AG04449 (cell line): ENCODE results near the gene CD6.
"Not testable (repeated sequence)": the region's sequence is repeated elsewhere in the genome, so short reads cannot be mapped to it uniquely, and the experiment has no call there.

Experiments used
- CTCF ChIA-PET: fragments of 350-600 bp; formaldehyde crosslinking; extraction: SDS; loops from one replicate; lab custom pipeline; 2021; ENCODE audit warnings: antibody characterized with exemption; lab: Yijun Ruan, JAX
- POLR2A ChIA-PET: fragments of 400-600, 350-600 bp; formaldehyde crosslinking; extraction: SDS; loops from one replicate; lab custom pipeline; 2020; ENCODE audit warnings: antibody characterized with exemption, inconsistent platforms; lab: Yijun Ruan, JAX
- DNase-seq: peaks from one replicate; pipeline ENCODE4 v3.0.0-alpha.2; 2010; ENCODE audit warnings: low read depth, low spot score
- H3K4me3 ChIP-seq: 2 replicates; pipeline ENCODE4 v1.5.1; 2011; ENCODE audit warnings: low read depth, mild to moderate bottlenecking, control low read depth, low read length
- TF ChIP-seq, protein P1 (sequence below): IDR thresholded peaks from one replicate; pipeline ENCODE4 v1.5.1; 2011; ENCODE audit warnings: mild to moderate bottlenecking, moderate library complexity, low read length, control low read depth, inconsistent platforms; ENCODE audit not compliant: insufficient read depth; ENCODE audit errors: missing control alignments

CD6 gene

DNA sequence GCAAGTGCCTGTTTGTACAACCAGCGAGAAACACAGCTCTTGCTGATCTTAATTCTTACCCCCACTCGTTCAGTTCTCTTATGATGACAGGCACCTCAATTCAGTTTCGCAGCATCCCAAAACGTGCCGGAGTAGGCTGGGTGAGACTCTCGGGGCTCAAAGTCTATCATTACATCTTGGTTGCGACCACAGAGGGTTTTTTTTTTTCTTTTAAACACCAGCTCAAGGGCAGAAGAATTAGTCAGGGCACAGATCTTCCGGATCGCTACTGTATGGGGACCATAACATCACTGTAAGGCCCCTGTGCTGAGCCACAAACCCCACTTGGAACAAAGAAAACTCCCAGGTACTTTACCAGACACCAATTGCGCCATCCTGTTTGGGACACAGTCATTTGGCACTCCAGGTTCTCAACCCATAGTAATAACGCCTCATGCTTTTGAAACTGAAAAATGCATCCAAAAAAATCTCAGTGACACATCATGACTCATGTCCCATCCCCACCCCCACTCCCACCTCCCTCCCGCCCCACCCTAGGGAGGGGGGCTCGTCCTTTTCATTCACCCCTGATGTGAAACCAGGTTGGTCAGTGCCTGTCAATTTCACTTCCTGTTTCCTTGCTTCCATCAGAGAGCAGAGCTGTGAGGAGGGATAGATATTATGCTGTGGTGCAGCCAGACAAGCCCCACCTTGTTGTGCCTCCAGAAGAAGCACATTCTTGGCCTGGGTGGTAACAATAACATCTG is 89.8 kb downstream of the CD6 start:
- no peak overlapping the region for H3K4me3 ChIP-seq
- TF ChIP-seq, protein P1, sequence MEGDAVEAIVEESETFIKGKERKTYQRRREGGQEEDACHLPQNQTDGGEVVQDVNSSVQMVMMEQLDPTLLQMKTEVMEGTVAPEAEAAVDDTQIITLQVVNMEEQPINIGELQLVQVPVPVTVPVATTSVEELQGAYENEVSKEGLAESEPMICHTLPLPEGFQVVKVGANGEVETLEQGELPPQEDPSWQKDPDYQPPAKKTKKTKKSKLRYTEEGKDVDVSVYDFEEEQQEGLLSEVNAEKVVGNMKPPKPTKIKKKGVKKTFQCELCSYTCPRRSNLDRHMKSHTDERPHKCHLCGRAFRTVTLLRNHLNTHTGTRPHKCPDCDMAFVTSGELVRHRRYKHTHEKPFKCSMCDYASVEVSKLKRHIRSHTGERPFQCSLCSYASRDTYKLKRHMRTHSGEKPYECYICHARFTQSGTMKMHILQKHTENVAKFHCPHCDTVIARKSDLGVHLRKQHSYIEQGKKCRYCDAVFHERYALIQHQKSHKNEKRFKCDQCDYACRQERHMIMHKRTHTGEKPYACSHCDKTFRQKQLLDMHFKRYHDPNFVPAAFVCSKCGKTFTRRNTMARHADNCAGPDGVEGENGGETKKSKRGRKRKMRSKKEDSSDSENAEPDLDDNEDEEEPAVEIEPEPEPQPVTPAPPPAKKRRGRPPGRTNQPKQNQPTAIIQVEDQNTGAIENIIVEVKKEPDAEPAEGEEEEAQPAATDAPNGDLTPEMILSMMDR = no peak
- ChIA-PET CTCF (no interaction called here), POLR2A (no interaction called here)
- no peak for DNase-seq

- no peak for DNase-seq
- TF ChIP-seq, protein P1 = no peak
- CTCF ChIA-PET = no interaction called here
- POLR2A ChIA-PET = no interaction called here
- H3K4me3 ChIP-seq = no peak overlapping the region
Observed at GRCh38 chr11:61062181-61062930, 90.9 kb downstream of the CD6 start.

DNA sequence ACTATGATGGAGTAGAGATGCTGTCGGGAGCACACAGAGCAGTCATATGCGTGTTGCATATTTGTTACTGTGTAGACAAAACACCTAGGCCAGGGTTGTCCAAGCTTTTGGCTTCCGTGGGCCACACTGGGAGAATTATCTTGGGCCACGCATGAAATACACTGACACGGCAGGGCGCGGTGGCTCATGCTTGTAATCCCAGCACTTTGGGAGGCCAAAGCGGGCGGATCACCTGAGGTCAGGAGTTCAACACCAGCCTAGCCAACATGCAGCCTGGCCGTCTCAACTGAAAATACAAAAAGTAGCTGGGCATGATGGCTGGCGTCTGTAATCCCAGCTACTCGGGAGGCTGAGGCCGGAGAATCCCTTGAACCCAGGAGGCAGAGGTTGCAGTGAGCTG is 93.8 kb downstream of the CD6 start:
- H3K4me3 ChIP-seq, DNase-seq, CTCF ChIA-PET, POLR2A ChIA-PET: not testable (repeated sequence)

DNA sequence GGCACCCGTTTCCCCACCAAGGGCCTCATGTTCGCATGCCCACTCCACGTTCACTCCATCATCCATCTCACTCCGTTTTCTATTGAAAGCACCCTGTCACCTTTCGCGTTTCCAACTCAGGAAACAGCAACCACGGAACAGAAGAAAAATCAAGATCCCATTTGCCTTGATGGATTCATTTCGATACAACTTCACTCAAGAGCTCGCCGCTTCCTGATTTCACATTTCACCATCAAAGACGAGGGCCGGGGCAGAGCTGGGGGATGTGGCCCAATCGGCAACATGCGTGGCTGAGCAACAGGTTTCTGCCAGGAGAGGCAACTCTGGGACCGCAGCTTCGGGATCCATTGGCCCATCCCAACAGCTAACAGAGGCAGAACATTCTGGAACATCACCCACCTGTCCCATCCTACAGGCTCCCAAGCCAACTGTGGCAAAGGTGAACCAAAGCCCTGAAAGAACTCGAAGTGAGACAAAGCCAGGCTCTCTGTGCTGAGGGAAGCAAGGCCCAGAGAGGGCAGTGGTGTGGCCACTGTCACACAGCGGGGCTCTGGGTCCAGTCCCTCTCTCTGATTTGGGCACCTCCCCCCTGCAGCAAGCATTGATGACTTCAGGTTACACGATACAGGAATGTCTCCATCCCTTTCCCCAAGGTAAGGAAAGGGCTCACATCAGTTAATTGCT is 94.6 kb downstream of the CD6 start:
- POLR2A ChIA-PET = no interaction called here
- TF ChIP-seq, protein P1 = no peak
- no peak overlapping the region for H3K4me3 ChIP-seq
- CTCF ChIA-PET = no interaction called here
- DNase-seq = no peak

GRCh38 chr11:61066645-61067044 is 95.2 kb downstream of the CD6 start:
- no peak for DNase-seq
- POLR2A ChIA-PET = no interaction called here
- TF ChIP-seq, protein P1 = no peak
- no peak overlapping the region for H3K4me3 ChIP-seq
- CTCF ChIA-PET = interaction anchor here (1.0 kb wide), 1 partner anchor 48 kb away, joined by 3 read pairs; no protein-coding TSS in a partner anchor

- DNase-seq = no peak
- CTCF ChIA-PET = interaction anchor here (1.0 kb wide), 1 partner anchor 49 kb away, joined by 3 read pairs; no protein-coding TSS in a partner anchor
- POLR2A ChIA-PET = no interaction called here
- TF ChIP-seq, protein P1 = no peak
- H3K4me3 ChIP-seq = no peak overlapping the region
Observed at GRCh38 chr11:61067782-61068446, 96.4 kb downstream of the CD6 start.
